HG03520 (cell line): Measurements from ENCODE around the gene WLS.
"Not testable (repeated sequence)": the region's sequence is repeated elsewhere in the genome, so short reads cannot be mapped to it uniquely, and the experiment has no call there.

Source experiments
- ATAC-seq: cut with Tn5 transposase; IDR thresholded peaks from one replicate; pipeline ENCODE4 v1.9.1; 2021; ENCODE audit warnings: mild to moderate bottlenecking, moderate library complexity; ENCODE audit not compliant: unreplicated experiment

Gene WLS

GRCh38 chr1:68201546-68202238 is 30.6 kb downstream of the WLS start:
- ATAC-seq = no peak

DNA sequence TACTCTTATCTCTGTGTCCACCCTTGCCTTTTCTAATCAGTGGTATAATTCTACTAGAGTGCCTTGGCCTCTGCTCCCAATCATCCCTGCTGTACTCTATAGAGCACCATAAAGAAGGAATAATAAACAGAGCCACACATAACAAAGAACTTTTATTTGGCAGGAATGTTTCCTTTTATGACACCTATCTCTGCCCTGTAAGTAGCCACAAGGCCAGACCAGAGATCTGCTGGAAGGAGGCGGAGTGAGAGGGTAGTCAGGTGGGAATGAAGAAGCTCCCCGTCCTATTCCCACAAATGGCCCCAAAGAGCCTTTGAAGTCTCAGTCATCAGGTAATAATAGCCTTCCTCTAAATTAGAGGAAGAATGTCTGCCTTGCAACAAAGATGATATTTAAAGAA is 32.7 kb downstream of the WLS start:
- no peak for ATAC-seq

DNA sequence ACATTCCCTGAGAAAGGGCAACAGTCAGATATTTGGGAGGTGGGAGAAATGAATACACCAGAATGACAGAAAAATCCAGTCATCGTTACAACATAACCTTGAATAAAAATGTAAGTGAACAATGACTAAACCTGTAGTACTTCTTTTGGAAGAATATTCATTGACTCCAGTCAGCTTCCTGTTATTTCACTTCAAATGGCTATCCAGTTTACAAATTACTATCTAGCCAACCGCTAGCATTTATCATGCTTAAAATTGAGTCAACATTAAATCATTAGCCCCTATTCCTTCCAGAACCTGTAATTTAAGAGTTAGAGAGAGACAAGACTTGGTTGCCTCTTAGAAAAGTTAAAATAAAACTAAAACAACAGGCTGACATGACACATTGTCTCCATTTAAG is 33.6 kb downstream of the WLS start:
- ATAC-seq = no peak

GRCh38 chr1:68197891-68198290 is 34.4 kb downstream of the WLS start:
- no peak for ATAC-seq

GRCh38 chr1:68197461-68197860 is 34.9 kb downstream of the WLS start:
- no peak for ATAC-seq

- no peak for ATAC-seq
Observed at GRCh38 chr1:68196676-68197075, 35.6 kb downstream of the WLS start.

- no peak for ATAC-seq
Observed at GRCh38 chr1:68191717-68192116, 40.6 kb downstream of the WLS start.

GRCh38 chr1:68188644-68189340 is 43.5 kb downstream of the WLS start:
- no peak for ATAC-seq

DNA sequence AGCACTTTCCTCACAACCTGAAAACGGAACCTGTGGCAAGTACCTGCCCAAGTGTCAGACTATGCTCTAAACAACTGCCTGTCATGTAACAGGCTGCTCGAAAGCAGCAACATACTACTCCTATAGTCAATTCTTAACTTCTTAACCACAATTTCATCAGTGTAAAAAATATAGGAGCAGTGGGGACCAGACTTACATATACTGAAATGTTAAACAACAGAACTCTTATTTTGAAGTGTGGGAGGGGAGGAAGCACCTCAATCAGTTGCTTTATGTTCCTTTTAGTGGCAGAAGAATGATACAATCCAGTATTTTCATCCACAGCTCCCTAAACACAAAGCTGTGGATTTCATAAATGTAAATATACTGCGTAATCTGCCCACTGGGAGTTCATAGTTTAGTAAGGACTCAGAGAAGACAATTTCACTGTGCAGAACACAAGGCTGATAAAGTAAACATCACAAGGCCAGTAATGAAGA is 44.2 kb downstream of the WLS start:
- peak; percentile 61 for ATAC-seq

GRCh38 chr1:68185743-68186142 is 46.6 kb downstream of the WLS start:
- ATAC-seq = no peak

DNA sequence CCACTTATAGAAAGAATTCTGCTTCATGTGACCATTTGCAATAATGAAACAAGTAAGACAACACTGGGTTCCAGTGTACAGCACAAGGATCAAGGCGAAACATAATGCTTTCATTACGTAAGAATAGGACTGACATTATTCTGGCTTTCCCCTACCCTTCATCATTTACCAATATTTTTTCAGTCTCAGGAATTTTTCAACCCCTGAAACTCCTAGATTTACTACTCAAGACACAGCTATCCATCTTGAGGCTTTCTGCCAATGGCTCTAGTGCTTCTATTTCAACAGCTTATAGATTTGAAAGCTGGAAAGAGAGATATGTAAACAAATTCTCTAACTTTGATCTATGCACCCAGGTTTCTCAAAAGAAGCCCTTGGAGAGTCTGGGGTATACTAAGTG is 48.4 kb downstream of the WLS start:
- no peak for ATAC-seq

- ATAC-seq = peak; percentile 22
Observed at GRCh38 chr1:68181165-68181556, 51.2 kb downstream of the WLS start.

- peak; percentile 45 for ATAC-seq
Observed at GRCh38 chr1:68180441-68181164, 51.7 kb downstream of the WLS start.

DNA sequence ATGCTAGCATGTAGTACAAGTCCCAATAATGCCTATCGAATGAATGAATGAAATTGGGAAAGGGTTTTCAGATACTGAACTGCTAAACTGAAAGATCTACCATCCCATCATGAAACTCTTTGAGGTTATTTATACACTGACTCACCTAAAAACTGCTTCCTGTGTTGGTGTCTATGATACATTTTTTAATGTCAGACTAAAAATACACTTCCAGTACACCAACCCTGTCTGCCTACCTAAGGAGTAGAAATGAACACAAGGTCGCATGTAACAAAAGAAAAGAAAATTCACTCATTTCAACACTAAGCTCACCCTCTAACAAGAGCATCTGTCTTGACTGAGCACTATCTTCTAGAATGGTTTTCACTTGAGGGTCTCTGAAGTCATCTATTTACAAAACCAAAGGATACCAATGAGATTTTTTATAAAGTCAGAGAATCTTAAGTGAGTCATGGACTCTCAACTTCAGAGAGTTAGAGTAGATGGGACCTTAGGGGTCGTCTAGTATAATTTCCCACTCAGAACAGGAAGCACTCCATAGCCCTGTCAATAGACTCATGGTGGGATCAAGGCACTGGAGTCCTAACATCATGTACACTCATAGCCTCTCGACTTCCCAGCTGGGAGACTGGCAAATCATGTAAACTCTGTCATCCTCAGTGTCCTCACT is 53.4 kb downstream of the WLS start:
- peak; percentile 43 for ATAC-seq

- ATAC-seq = no peak
Observed at GRCh38 chr1:68175621-68176398, 56.5 kb downstream of the WLS start.

- ATAC-seq = no peak
Observed at GRCh38 chr1:68174738-68175113, 57.6 kb downstream of the WLS start.

DNA sequence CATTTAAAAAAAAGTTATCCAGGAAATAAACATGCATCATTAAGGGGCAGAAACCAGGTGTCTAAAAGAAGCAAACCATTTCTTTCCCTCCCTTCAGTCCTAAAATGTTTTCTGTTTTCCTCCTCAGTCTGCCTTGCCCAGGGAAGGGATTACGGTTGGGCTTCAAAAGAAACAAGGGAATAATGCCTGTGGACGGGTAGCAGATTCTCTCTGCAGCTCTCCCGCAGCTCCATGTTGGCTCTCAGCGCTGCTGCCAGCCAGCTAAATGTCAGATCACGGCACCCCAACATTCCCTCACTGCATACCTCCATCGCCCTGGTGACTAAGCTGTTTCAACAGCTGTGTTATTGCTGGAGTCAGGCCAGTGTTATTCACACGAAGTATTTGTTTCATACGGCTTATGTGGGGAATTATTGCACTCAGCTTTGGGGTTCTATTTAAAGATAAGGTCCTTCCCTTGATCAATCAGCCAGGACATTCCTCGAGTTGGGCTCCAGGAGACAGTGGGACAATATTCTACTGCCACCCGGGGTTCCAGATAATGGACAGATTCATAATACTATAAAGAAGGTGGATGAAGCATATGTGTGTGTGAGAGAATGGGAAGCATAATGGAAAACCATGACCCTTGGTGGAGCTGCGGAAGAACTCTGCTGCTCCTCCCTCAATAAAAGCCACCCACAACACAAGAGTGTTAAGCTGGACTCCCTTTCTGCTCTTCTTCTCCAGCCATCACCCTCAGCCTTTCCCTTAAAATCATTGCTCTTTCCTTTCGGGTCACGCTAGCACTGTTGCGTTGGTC is 58.2 kb downstream of the WLS start:
- ATAC-seq = no peak

- ATAC-seq = no peak
Observed at GRCh38 chr1:68173283-68173935, 58.9 kb downstream of the WLS start.

DNA sequence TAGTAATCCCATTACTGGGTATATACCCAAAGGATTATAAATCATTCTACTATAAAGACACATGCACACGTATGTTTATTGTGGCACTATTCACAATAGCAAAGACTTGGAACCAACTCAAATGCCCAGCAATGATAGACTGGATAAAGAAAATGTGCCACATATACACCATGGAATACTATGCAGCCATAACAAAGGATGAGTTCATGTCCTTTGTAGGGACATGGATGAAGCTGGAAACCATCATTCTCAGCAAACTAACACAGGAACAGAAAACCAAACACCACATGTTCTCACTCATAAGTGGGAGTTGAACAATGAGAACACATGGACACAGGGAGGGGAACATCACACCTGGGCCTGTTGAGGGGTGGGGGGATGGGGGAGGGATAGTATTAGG is 60.5 kb downstream of the WLS start:
- ATAC-seq = not testable (repeated sequence)
